Measurements from ENCODE around the gene DISC1.

- TF ChIP-seq POLR2A (IDR thresholded peaks at IDR 0.05) (no peak), CTCF (IDR thresholded peaks at IDR 0.05) (no peak)
Observed at GRCh38 chr1:231850786-231851185, 224.2 kb downstream of the DISC1 start.
